Measurements from ENCODE around the gene PTPRO.

The PTPRO gene

GRCh38 chr12:15446807-15447206, 124.5 kb downstream of the PTPRO start:
- no peak for DNase-seq (ENCODE audit: low read depth, low spot score)

GRCh38 chr12:15453613-15454012, 131.3 kb downstream of the PTPRO start:
- DNase-seq (ENCODE audit: low read depth, low spot score), result no peak

GRCh38 chr12:15458008-15458407, 135.7 kb downstream of the PTPRO start:
- no peak for DNase-seq (ENCODE audit: low read depth, low spot score)

- DNase-seq (ENCODE audit: low read depth, low spot score), result no peak
These were observed 146.6 kb downstream of the PTPRO start for GRCh38 chr12:15468911-15469310.

- DNase-seq (ENCODE audit: low read depth, low spot score), result no peak
These were observed 147.0 kb downstream of the PTPRO start for GRCh38 chr12:15469356-15469755.

- no peak for DNase-seq (ENCODE audit: low read depth, low spot score)
These were observed 149.7 kb downstream of the PTPRO start for GRCh38 chr12:15472036-15472435.

- DNase-seq (ENCODE audit: low read depth, low spot score), result no peak
These were observed 152.5 kb downstream of the PTPRO start for GRCh38 chr12:15474766-15475165.

- DNase-seq (ENCODE audit: low read depth, low spot score), result no peak
These were observed 155.5 kb downstream of the PTPRO start for GRCh38 chr12:15477761-15478160.

- no peak for DNase-seq (ENCODE audit: low read depth, low spot score)
These were observed 159.5 kb downstream of the PTPRO start for GRCh38 chr12:15481846-15482245.

GRCh38 chr12:15485466-15485865, 163.2 kb downstream of the PTPRO start:
- DNase-seq (ENCODE audit: low read depth, low spot score), result no peak

- no peak for DNase-seq (ENCODE audit: low read depth, low spot score)
These were observed 164.6 kb downstream of the PTPRO start for GRCh38 chr12:15486859-15487258.

GRCh38 chr12:15488481-15488880, 166.2 kb downstream of the PTPRO start:
- no peak for DNase-seq (ENCODE audit: low read depth, low spot score)

- no peak for DNase-seq (ENCODE audit: low read depth, low spot score)
These were observed 172.2 kb downstream of the PTPRO start for GRCh38 chr12:15494329-15495046.

- DNase-seq (ENCODE audit: low read depth, low spot score), result no peak
These were observed 173.4 kb downstream of the PTPRO start for GRCh38 chr12:15495746-15496145.

GRCh38 chr12:15496738-15497137, 174.4 kb downstream of the PTPRO start:
- no peak for DNase-seq (ENCODE audit: low read depth, low spot score)

GRCh38 chr12:15497671-15498292, 175.5 kb downstream of the PTPRO start:
- DNase-seq (ENCODE audit: low read depth, low spot score), result no peak

- no peak for DNase-seq (ENCODE audit: low read depth, low spot score)
These were observed 179.9 kb downstream of the PTPRO start for GRCh38 chr12:15502211-15502610.

- no peak for DNase-seq (ENCODE audit: low read depth, low spot score)
These were observed 183.3 kb downstream of the PTPRO start for GRCh38 chr12:15505616-15506015.

GRCh38 chr12:15515010-15515409, 192.7 kb downstream of the PTPRO start:
- DNase-seq (ENCODE audit: low read depth, low spot score), result no peak

- no peak for DNase-seq (ENCODE audit: low read depth, low spot score)
These were observed 197.8 kb downstream of the PTPRO start for GRCh38 chr12:15520083-15520482.

GRCh38 chr12:15520844-15521243, 198.5 kb downstream of the PTPRO start:
- DNase-seq (ENCODE audit: low read depth, low spot score), result no peak

GRCh38 chr12:15522574-15523187, 200.4 kb downstream of the PTPRO start:
- no peak for DNase-seq (ENCODE audit: low read depth, low spot score)

GRCh38 chr12:15525441-15525840, 203.1 kb downstream of the PTPRO start:
- DNase-seq (ENCODE audit: low read depth, low spot score), result no peak

All from smooth muscle cell of the brain vasculature (primary cell).